Measurements from ENCODE around the gene MYZAP. TPM values are rescaled to one million over a fixed set of nuclear protein-coding genes. Genes with fewer than 3 reads are reported as not detected.

Gene MYZAP
- total RNA-seq, result 1 to 10 TPM; 3.3 to 6.8 TPM
- 5.6 TPM for polyA plus RNA-seq (ENCODE audit: insufficient read depth, low read depth, low replicate concordance)
- long read RNA-seq, donor 1, transcript MYZAP-201 (13 exons, 2,361 nt), result major isoform, 5 of 6 reads
- long read RNA-seq, donor 1, partial matches to known transcripts, result 0 of 6 reads
- long read RNA-seq, donor 1, other reads (novel, unspliced or antisense), result 0 of 6 reads
- long read RNA-seq, donor 2, partial matches to known transcripts, result 0 of 1 reads
- long read RNA-seq, donor 2, other reads (novel, unspliced or antisense), result 0 of 1 reads

GRCh38 chr15:57591822-57592367 is at the start of gene MYZAP:
MYZAP (plus strand) TSS chr15:57591904; CDS start chr15:57592035, 131 bp downstream.
- TF ChIP-seq POLR2A (IDR thresholded peaks at IDR 0.05) (no peak), CTCF (IDR thresholded peaks at IDR 0.05) (no peak)
- Histone ChIP-seq H3K27me3 (no peaks in the 10 kb centered on the region), H3K36me3 (ENCODE audit: low read depth, missing control alignments) (no peaks in the 10 kb centered on the region), H3K9me3 (no peaks in the 10 kb centered on the region), H3K4me1 (peaks cover 19% of the 10 kb centered on the region), H3K27ac (peak within 1 kb of the TSS; percentile 50 to 59), H3K4me3 (peak within 1 kb of the TSS; percentile 56 to 70)
- peak; percentile 55 for DNase-seq
- WGBS, 2 donors, result 0% methylated on average over 6 of the region's 58 CpGs; no CpG with 5 or more reads in 1 of the 2 donors
- intact Hi-C loops (cut with DNase I; ENCODE audit: low total_unique reads), result no loop called here

GRCh38 chr15:57542505-57542817 is 49.2 kb upstream of the MYZAP start:
- intact Hi-C loops (cut with DNase I; ENCODE audit: low total_unique reads), result no loop called here
- Histone ChIP-seq H3K27me3 (no peaks in the 10 kb centered on the region), H3K4me3 (no peak overlapping the region), H3K9me3 (no peaks in the 10 kb centered on the region), H3K4me1 (peaks cover 3% of the 10 kb centered on the region), H3K27ac (no peak overlapping the region), H3K36me3 (ENCODE audit: low read depth, missing control alignments) (no peaks in the 10 kb centered on the region)
- no peak for DNase-seq
- WGBS, 2 donors, result 42 to 71% methylated on average over 3 to 4 of the region's 4 CpGs
- TF ChIP-seq POLR2A (IDR thresholded peaks at IDR 0.05), result no peak
- peak in 1 of 3 experiments; percentile 3 for TF ChIP-seq CTCF (IDR thresholded peaks at IDR 0.05)

- Histone ChIP-seq H3K4me1 (peaks cover 3% of the 10 kb centered on the region), H3K9me3 (no peaks in the 10 kb centered on the region), H3K27ac (no peak overlapping the region), H3K36me3 (ENCODE audit: low read depth, missing control alignments) (no peaks in the 10 kb centered on the region), H3K27me3 (no peaks in the 10 kb centered on the region), H3K4me3 (no peak overlapping the region)
- no peak for DNase-seq
- intact Hi-C loops (cut with DNase I; ENCODE audit: low total_unique reads), result no loop called here
- TF ChIP-seq POLR2A (IDR thresholded peaks at IDR 0.05) (no peak), CTCF (IDR thresholded peaks at IDR 0.05) (no peak)
- 64 to 85% methylated on average over 11 of the region's 11 CpGs for WGBS, 2 donors
These were observed 46.7 kb upstream of the MYZAP start for GRCh38 chr15:57544848-57545480.

GRCh38 chr15:57545995-57546394 is 45.7 kb upstream of the MYZAP start:
- intact Hi-C loops (cut with DNase I; ENCODE audit: low total_unique reads), result no loop called here
- no peak overlapping the region for H3K27ac ChIP-seq
- peaks cover 3% of the 10 kb centered on the region for H3K4me1 ChIP-seq
- H3K9me3 ChIP-seq, result no peaks in the 10 kb centered on the region
- no peaks in the 10 kb centered on the region for H3K36me3 ChIP-seq (ENCODE audit: low read depth, missing control alignments)
- H3K27me3 ChIP-seq, result no peaks in the 10 kb centered on the region
- no peak overlapping the region for H3K4me3 ChIP-seq
- TF ChIP-seq CTCF (IDR thresholded peaks at IDR 0.05) (no peak), POLR2A (IDR thresholded peaks at IDR 0.05) (no peak)
- 90 to 92% methylated on average over 7 to 8 of the region's 8 CpGs for WGBS, 2 donors
- DNase-seq, result no peak
